ENCODE measurements around the gene ALG14. TPM values are rescaled to one million over a fixed set of nuclear protein-coding genes. Genes with fewer than 3 reads are reported as not detected.

The ALG14 gene
- total and polyA plus RNA-seq, 7 donors, result 0.55 to 2.7 (median 1.8) TPM

DNA sequence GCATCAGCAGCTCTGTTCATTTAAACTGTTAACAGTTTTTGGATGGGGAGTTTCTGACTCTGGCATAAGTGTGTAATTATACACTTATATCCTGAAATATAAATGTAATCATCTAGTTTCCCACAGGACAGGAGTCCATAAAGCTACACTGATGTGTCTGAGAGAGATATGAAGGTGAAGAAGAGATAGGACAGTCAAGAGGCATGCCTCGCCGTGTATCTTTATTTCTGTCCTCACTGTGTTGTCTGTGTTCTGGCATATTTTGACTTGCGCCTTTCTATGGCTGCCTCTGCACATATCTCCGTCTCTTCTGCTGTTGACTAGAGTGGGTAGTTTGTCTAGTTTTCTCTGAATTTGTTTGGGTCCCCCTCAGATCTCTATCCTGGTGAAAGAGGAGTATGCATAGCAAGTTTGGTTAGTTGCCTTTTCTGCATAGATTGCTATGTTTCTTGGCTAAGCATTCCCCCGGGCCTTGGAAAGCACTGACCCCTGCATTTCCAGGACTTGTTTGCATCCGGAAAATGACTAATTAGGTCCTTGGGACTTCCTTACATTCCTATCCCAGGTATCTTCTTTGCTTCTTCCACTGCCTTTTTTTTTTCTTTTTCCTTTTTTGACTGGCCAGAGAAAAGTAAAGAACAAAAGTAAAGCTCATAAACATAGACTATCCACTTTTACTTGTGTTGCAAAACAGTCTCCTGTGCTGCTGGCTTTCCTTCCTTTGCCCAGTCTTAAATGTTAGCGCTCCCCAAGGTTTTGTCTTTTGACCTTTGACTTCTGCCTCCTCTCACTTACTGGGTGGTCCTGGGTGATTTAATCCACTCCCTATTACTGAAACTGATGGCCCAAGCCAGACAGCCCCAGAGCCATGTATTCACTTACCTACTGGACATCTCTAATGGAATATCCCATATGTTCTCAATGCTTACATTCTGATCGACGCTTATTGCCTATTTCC is 118.2 kb downstream of the ALG14 start:
- no peak for TF ChIP-seq EP300 (IDR thresholded peaks at IDR 0.05)
- no peak for TF ChIP-seq POLR2AphosphoS5 (IDR thresholded peaks at IDR 0.05)
- TF ChIP-seq POLR2A (IDR thresholded peaks at IDR 0.05), result no peak
- TF ChIP-seq, protein P1, sequence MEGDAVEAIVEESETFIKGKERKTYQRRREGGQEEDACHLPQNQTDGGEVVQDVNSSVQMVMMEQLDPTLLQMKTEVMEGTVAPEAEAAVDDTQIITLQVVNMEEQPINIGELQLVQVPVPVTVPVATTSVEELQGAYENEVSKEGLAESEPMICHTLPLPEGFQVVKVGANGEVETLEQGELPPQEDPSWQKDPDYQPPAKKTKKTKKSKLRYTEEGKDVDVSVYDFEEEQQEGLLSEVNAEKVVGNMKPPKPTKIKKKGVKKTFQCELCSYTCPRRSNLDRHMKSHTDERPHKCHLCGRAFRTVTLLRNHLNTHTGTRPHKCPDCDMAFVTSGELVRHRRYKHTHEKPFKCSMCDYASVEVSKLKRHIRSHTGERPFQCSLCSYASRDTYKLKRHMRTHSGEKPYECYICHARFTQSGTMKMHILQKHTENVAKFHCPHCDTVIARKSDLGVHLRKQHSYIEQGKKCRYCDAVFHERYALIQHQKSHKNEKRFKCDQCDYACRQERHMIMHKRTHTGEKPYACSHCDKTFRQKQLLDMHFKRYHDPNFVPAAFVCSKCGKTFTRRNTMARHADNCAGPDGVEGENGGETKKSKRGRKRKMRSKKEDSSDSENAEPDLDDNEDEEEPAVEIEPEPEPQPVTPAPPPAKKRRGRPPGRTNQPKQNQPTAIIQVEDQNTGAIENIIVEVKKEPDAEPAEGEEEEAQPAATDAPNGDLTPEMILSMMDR (IDR thresholded peaks at IDR 0.05), result no peak
- Histone ChIP-seq H3K36me3 (no peaks in the 10 kb centered on the region), H3K4me1 (peaks cover 0 to 32% (median 28%) of the 10 kb centered on the region in 4 donors), H3K9me3 (no peaks in the 10 kb centered on the region), H3K27ac (peak overlapping the region in 3 of 4 donors; percentile 16 to 74 (median 68)), H3K4me3 (no peak overlapping the region), H3K27me3 (no peaks in the 10 kb centered on the region)
- 80 to 87% methylated on average over 9 of the region's 9 CpGs for WGBS, 2 donors
- intact Hi-C loops (cut with DNase I), result no loop called here
- DNase-seq, result no peak

DNA sequence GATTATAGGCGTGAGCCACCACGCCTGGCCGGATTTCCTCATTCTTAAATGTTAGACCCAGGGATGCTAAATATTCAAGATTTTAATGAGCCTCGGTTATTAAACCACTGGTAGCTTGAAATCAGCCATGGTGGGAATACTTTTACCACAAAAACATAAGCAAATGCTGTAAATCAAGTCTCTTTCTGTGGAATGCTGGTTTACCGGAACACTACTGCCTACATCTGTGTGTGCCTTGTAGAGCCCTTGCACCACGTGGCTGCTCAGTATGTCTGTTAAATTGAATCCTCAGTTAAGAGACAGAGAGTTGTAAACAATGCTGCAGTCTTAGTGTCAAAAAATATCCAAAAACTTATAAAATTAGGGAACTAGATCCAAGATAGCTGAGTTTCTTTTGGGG is 119.0 kb downstream of the ALG14 start:
- DNase-seq, result no peak
- no peaks in the 10 kb centered on the region for H3K27me3 ChIP-seq
- no peak overlapping the region for H3K4me3 ChIP-seq
- intact Hi-C loops (cut with DNase I), result no loop called here
- TF ChIP-seq EP300 (IDR thresholded peaks at IDR 0.05), result no peak
- H3K36me3 ChIP-seq, result no peaks in the 10 kb centered on the region
- H3K4me1 ChIP-seq, result peaks cover 0 to 32% (median 28%) of the 10 kb centered on the region in 4 donors
- WGBS, 2 donors, result 57 to 76% methylated on average over 6 of the region's 6 CpGs
- H3K9me3 ChIP-seq, result no peaks in the 10 kb centered on the region
- peak overlapping the region in 3 of 4 donors; percentile 16 to 74 (median 68) for H3K27ac ChIP-seq

DNA sequence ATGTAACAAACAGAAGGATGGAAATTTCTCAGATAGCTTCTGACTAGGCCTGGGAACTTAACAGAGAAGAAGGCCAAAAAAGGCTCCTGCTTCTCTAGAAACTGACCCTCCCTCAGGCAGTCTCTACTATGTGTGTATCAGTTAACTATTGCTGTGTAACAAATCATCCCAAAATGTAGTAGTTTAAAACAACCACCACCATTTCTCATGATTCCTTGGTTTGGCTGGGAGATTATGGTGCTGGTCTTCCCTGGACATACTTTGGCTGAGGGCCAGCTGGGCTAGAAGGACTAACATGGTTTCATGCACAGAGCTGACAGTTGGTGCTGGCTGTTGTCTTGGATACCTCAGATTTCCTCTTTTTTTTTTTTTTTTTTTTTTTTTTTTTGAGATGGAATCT is 119.6 kb downstream of the ALG14 start:
- TF ChIP-seq, protein P1 (IDR thresholded peaks at IDR 0.05), result no peak
- TF ChIP-seq POLR2AphosphoS5 (IDR thresholded peaks at IDR 0.05) (no peak), POLR2A (IDR thresholded peaks at IDR 0.05) (no peak), EP300 (IDR thresholded peaks at IDR 0.05) (no peak)
- DNase-seq, result no peak
- Histone ChIP-seq H3K27me3 (no peaks in the 10 kb centered on the region), H3K4me3 (no peak overlapping the region), H3K36me3 (no peaks in the 10 kb centered on the region), H3K4me1 (peaks cover 0 to 32% (median 28%) of the 10 kb centered on the region in 4 donors), H3K9me3 (no peaks in the 10 kb centered on the region), H3K27ac (no peak overlapping the region)
- intact Hi-C loops (cut with DNase I), result no loop called here

DNA sequence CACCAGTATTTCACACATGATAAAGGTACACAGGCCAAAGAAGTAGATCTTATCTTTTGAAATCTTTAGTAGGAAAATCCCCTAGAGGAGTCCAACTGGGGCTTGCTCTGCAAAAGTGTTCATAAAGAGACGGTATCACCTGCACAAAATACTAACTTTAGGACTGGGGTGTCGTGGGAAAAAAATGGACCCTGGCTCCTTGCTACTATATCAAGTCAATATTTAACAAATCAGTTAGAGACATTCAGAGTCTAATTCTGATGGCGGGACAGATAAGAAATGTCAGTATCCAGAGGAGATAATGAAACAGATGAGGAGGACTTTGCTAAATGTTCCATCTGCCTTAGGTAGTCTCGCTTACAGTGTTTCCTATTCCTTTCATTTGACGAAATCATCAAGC is 120.2 kb downstream of the ALG14 start:
- Histone ChIP-seq H3K4me1 (peaks cover 0 to 33% (median 28%) of the 10 kb centered on the region in 4 donors), H3K27me3 (no peaks in the 10 kb centered on the region), H3K9me3 (no peaks in the 10 kb centered on the region), H3K27ac (no peak overlapping the region), H3K4me3 (no peak overlapping the region), H3K36me3 (no peaks in the 10 kb centered on the region)
- intact Hi-C loops (cut with DNase I), result no loop called here
- no peak for DNase-seq
- WGBS, 2 donors, result 20 to 72% methylated on average over 5 of the region's 5 CpGs
- no peak for TF ChIP-seq EP300 (IDR thresholded peaks at IDR 0.05)
- TF ChIP-seq POLR2A (IDR thresholded peaks at IDR 0.05), result no peak
- TF ChIP-seq, protein P1 (IDR thresholded peaks at IDR 0.05), result no peak
- no peak for TF ChIP-seq POLR2AphosphoS5 (IDR thresholded peaks at IDR 0.05)

DNA sequence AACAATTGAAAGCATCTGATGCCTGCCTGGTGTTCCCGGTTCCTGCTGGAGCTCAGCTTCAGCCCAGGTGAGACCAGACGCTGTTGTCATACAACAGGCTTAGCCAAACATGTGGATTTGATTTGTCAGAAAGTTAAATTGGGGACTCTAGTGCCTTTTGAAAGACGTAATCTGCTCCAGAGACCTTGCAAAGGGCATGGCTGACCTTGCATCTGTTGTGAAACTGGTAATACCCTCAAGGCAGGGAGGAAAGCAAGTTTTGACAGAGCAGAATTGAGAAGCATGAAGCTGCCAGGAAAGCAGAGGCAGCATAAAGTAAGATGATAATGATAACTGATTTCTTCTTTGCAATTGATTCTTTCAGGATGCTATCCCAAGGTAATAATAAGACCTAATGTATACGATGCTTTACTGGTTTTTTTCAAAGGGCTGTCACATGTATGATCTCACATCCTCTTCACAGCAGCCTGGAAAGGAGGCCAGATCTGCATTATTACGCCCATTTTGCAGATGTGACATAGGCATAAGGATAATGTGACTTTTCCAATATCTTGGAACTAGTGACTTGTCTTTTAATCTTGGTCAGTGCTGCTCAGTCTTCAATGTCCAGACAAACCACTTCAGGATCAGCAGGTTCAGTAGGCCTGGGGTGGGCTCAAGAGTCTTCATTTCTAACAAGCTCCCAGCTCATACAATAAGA is 121.1 kb downstream of the ALG14 start:
- Histone ChIP-seq H3K9me3 (no peaks in the 10 kb centered on the region), H3K27ac (no peak overlapping the region), H3K4me1 (peaks cover 0 to 38% (median 28%) of the 10 kb centered on the region in 4 donors), H3K36me3 (no peaks in the 10 kb centered on the region), H3K4me3 (no peak overlapping the region), H3K27me3 (no peaks in the 10 kb centered on the region)
- WGBS, 2 donors, result 43 to 82% methylated on average over 5 of the region's 5 CpGs
- TF ChIP-seq, protein P1 (IDR thresholded peaks at IDR 0.05), result no peak
- TF ChIP-seq EP300 (IDR thresholded peaks at IDR 0.05), result no peak
- no peak for TF ChIP-seq POLR2A (IDR thresholded peaks at IDR 0.05)
- TF ChIP-seq POLR2AphosphoS5 (IDR thresholded peaks at IDR 0.05), result no peak
- DNase-seq, result no peak
- intact Hi-C loops (cut with DNase I), result no loop called here
